CD4-positive, alpha-beta T cell treated with Interleukin-15 for 4 hours (primary cell): ENCODE measurements around the gene AHCTF1.

Experiments used
- DNase-seq: peaks from one replicate; pipeline ENCODE4 v3.0.0-alpha.2; 2020; ENCODE audit warnings: low spot score

Gene AHCTF1

GRCh38 chr1:246798606-246799496 lies 132.9 kb downstream of the AHCTF1 start:
- DNase-seq = no peak

GRCh38 chr1:246798107-246798506 lies 133.6 kb downstream of the AHCTF1 start:
- no peak for DNase-seq

- DNase-seq = no peak
These were observed 134.2 kb downstream of the AHCTF1 start for GRCh38 chr1:246797597-246797996.

- DNase-seq = no peak
These were observed 134.6 kb downstream of the AHCTF1 start for GRCh38 chr1:246797157-246797556.

GRCh38 chr1:246795906-246796694 lies 135.6 kb downstream of the AHCTF1 start:
- DNase-seq = no peak

- DNase-seq = no peak
These were observed 136.7 kb downstream of the AHCTF1 start for GRCh38 chr1:246794828-246795671.

- no peak for DNase-seq
These were observed 137.5 kb downstream of the AHCTF1 start for GRCh38 chr1:246794048-246794827.

- no peak for DNase-seq
These were observed 138.3 kb downstream of the AHCTF1 start for GRCh38 chr1:246793356-246793896.

- no peak for DNase-seq
These were observed 139.1 kb downstream of the AHCTF1 start for GRCh38 chr1:246792603-246793002.

GRCh38 chr1:246791303-246791918 lies 140.3 kb downstream of the AHCTF1 start:
- DNase-seq = no peak

GRCh38 chr1:246790833-246791232 lies 140.9 kb downstream of the AHCTF1 start:
- no peak for DNase-seq

GRCh38 chr1:246790364-246790763 lies 141.4 kb downstream of the AHCTF1 start:
- no peak for DNase-seq

GRCh38 chr1:246789454-246790339 lies 142.1 kb downstream of the AHCTF1 start:
- DNase-seq = no peak
